HG03135 (cell line): Measurements from ENCODE around the gene CCDC201.
"Not testable (repeated sequence)": the region's sequence is repeated elsewhere in the genome, so short reads cannot be mapped to it uniquely, and the experiment has no call there.

Source experiments
- ATAC-seq: cut with Tn5 transposase; IDR thresholded peaks from one replicate; pipeline ENCODE4 v1.9.1; 2021; ENCODE audit warnings: mild to moderate bottlenecking, moderate library complexity; ENCODE audit not compliant: unreplicated experiment

The CCDC201 gene

GRCh38 chr7:45878457-45879144 is 5.7 kb upstream of the CCDC201 start:
- no peak for ATAC-seq

GRCh38 chr7:45876519-45876918 is 3.6 kb upstream of the CCDC201 start:
- ATAC-seq = no peak

- ATAC-seq = no peak
Observed at GRCh38 chr7:45874408-45875131, 1.7 kb upstream of the CCDC201 start.

GRCh38 chr7:45873355-45873754 is 473 bp upstream of the CCDC201 start:
- ATAC-seq = no peak

- no peak for ATAC-seq
Observed at GRCh38 chr7:45872116-45873034, 507 bp downstream of the CCDC201 start.

GRCh38 chr7:45869426-45869825 is 3.5 kb downstream of the CCDC201 start:
- no peak for ATAC-seq

GRCh38 chr7:45867471-45867870 is 5.4 kb downstream of the CCDC201 start:
- no peak for ATAC-seq

- ATAC-seq = no peak
Observed at GRCh38 chr7:45865594-45866410, 7.1 kb downstream of the CCDC201 start.

GRCh38 chr7:45863715-45864114 is 9.2 kb downstream of the CCDC201 start:
- ATAC-seq = no peak

GRCh38 chr7:45856888-45857287 is 16.0 kb downstream of the CCDC201 start:
- not testable (repeated sequence) for ATAC-seq

- not testable (repeated sequence) for ATAC-seq
Observed at GRCh38 chr7:45855680-45856079, 17.2 kb downstream of the CCDC201 start.

- ATAC-seq = not testable (repeated sequence)
Observed at GRCh38 chr7:45853491-45853890, 19.4 kb downstream of the CCDC201 start.

- not testable (repeated sequence) for ATAC-seq
Observed at GRCh38 chr7:45852984-45853383, 19.9 kb downstream of the CCDC201 start.

GRCh38 chr7:45848734-45849133 is 24.1 kb downstream of the CCDC201 start:
- not testable (repeated sequence) for ATAC-seq

GRCh38 chr7:45846536-45846935 is 26.3 kb downstream of the CCDC201 start:
- ATAC-seq = not testable (repeated sequence)

- ATAC-seq = not testable (repeated sequence)
Observed at GRCh38 chr7:45841926-45842717, 30.8 kb downstream of the CCDC201 start.

- not testable (repeated sequence) for ATAC-seq
Observed at GRCh38 chr7:45838852-45839251, 34.0 kb downstream of the CCDC201 start.

- ATAC-seq = not testable (repeated sequence)
Observed at GRCh38 chr7:45832433-45833177, 40.3 kb downstream of the CCDC201 start.

GRCh38 chr7:45829846-45830245 is 43.0 kb downstream of the CCDC201 start:
- not testable (repeated sequence) for ATAC-seq
